Calu3 (cell line): Measurements from ENCODE around the gene C4orf36. TPM values are rescaled to one million over a fixed set of nuclear protein-coding genes. Genes with fewer than 3 reads are reported as not detected.

ENCODE experiments used
- BruUV-seq: library from RNA; stranded (reverse); fragments of 400-500 nt; replicated peaks from 2 replicates; lab custom pipeline; 2021; lab: Mats Ljungman, UMichigan
- CTCF ChIA-PET: fragments of 300-600 bp; sonication (Branson Sonifier 250); formaldehyde crosslinking; loops from one replicate; lab custom pipeline; 2022; ENCODE audit warnings: antibody characterized with exemption; lab: Charles Lee
- DNase-seq: peaks from one replicate; pipeline ENCODE4 v3.0.0; 2022
- H3K27ac Mint-ChIP-seq: one replicate; pipeline ENCODE4 v1.8.0; 2022; ENCODE audit warnings: mixed read lengths; ENCODE audit not compliant: unreplicated experiment
- H3K27me3 Mint-ChIP-seq: one replicate; pipeline ENCODE4 v1.8.0; 2022; ENCODE audit warnings: mixed read lengths; ENCODE audit not compliant: unreplicated experiment
- H3K36me3 Mint-ChIP-seq: one replicate; pipeline ENCODE4 v1.8.0; 2022; ENCODE audit warnings: mild to moderate bottlenecking, moderate library complexity, mixed read lengths; ENCODE audit not compliant: insufficient read depth, unreplicated experiment
- H3K4me1 Mint-ChIP-seq: one replicate; pipeline ENCODE4 v1.8.0; 2022; ENCODE audit warnings: mild to moderate bottlenecking, low read depth, mixed read lengths; ENCODE audit not compliant: unreplicated experiment
- H3K4me3 Mint-ChIP-seq: one replicate; pipeline ENCODE4 v1.8.0; 2022; ENCODE audit warnings: mild to moderate bottlenecking, low read depth, moderate library complexity, mixed read lengths; ENCODE audit not compliant: unreplicated experiment
- H3K9me3 Mint-ChIP-seq: one replicate; pipeline ENCODE4 v1.8.0; 2022; ENCODE audit warnings: low read depth, mixed read lengths; ENCODE audit not compliant: unreplicated experiment
- CTCF ChIP-seq: fragments of 200-600 bp; IDR thresholded peaks from one replicate; pipeline ENCODE4 v1.8.0; 2022; ENCODE audit warnings: antibody characterized with exemption; ENCODE audit not compliant: unreplicated experiment
- intact Hi-C: fragments of 100-400 bp; cut with micrococcal nuclease; formaldehyde crosslinking; loops from one replicate; pipeline ENCODE4 v1.10.0; 2022; ENCODE audit not compliant: unreplicated experiment
- total RNA-seq: library from RNA; stranded (reverse); gene quantifications from 2 replicates; pipeline ENCODE4 v1.2.3, GENCODE V29; 2022

C4orf36 gene
- total RNA-seq, 1 experiment from 2014 or later, result 1.7 TPM

GRCh38 chr4:86916392-86916791 lies 24.2 kb upstream of the C4orf36 start:
- no peak for TF ChIP-seq CTCF
- no peaks in the 10 kb centered on the region for H3K9me3 Mint-ChIP-seq
- no peaks in the 10 kb centered on the region for H3K36me3 Mint-ChIP-seq
- H3K27me3 Mint-ChIP-seq, result no peaks in the 10 kb centered on the region
- BruUV-seq, result no TSS peak
- no peak overlapping the region for H3K27ac Mint-ChIP-seq
- no peaks in the 10 kb centered on the region for H3K4me1 Mint-ChIP-seq
- no peak for DNase-seq
- H3K4me3 Mint-ChIP-seq, result no peak overlapping the region
- CTCF ChIA-PET, result interaction anchor here (0.9 kb wide), 1 partner anchor 12 kb away, joined by 3 read pairs; no protein-coding TSS in a partner anchor
- intact Hi-C loops, result no loop called here

GRCh38 chr4:86910820-86911684 lies 18.8 kb upstream of the C4orf36 start:
- BruUV-seq, result no TSS peak
- no peak for TF ChIP-seq CTCF
- Mint-ChIP-seq H3K4me1 (no peaks in the 10 kb centered on the region), H3K27ac (no peak overlapping the region), H3K9me3 (no peaks in the 10 kb centered on the region), H3K27me3 (no peaks in the 10 kb centered on the region), H3K4me3 (no peak overlapping the region), H3K36me3 (no peaks in the 10 kb centered on the region)
- CTCF ChIA-PET, result no interaction called here
- DNase-seq, result no peak
- intact Hi-C loops, result no loop called here

GRCh38 chr4:86910369-86910768 lies 18.1 kb upstream of the C4orf36 start:
- Mint-ChIP-seq H3K36me3 (no peaks in the 10 kb centered on the region), H3K27me3 (no peaks in the 10 kb centered on the region), H3K9me3 (no peaks in the 10 kb centered on the region), H3K27ac (no peak overlapping the region), H3K4me3 (no peak overlapping the region), H3K4me1 (no peaks in the 10 kb centered on the region)
- TF ChIP-seq CTCF, result no peak
- DNase-seq, result no peak
- intact Hi-C loops, result no loop called here
- CTCF ChIA-PET, result interaction anchor here (0.7 kb wide), 1 partner anchor 1304 kb away, joined by 3 read pairs; no protein-coding TSS in a partner anchor
- BruUV-seq, result no TSS peak

GRCh38 chr4:86909546-86910295 lies 17.5 kb upstream of the C4orf36 start:
- CTCF ChIA-PET, result interaction anchor here (0.7 kb wide), 1 partner anchor 1305 kb away, joined by 3 read pairs; no protein-coding TSS in a partner anchor
- Mint-ChIP-seq H3K36me3 (no peaks in the 10 kb centered on the region), H3K4me3 (no peak overlapping the region), H3K27me3 (no peaks in the 10 kb centered on the region), H3K9me3 (no peaks in the 10 kb centered on the region), H3K4me1 (no peaks in the 10 kb centered on the region), H3K27ac (no peak overlapping the region)
- no peak for DNase-seq
- no peak for TF ChIP-seq CTCF
- intact Hi-C loops, result no loop called here
- BruUV-seq, result no TSS peak
